OCI-LY7 (cell line): Measurements from ENCODE around the gene DPYSL5.

ENCODE experiments used
- EZH2phosphoT487 ChIP-seq: fragments of 200-600 bp; sonication (generic); IDR thresholded peaks from 2 replicates; pipeline ENCODE4 v1.6.1; 2018; ENCODE audit warnings: low read depth, borderline replicate concordance, mild to moderate bottlenecking, mixed run types, antibody characterized with exemption, low read length, moderate library complexity, mixed read lengths
- TF ChIP-seq, protein P1 (sequence below): fragments of 200-600 bp; sonication (generic); conservative IDR thresholded peaks from 2 replicates; pipeline ENCODE4 v1.5.1; 2014; ENCODE audit warnings: mild to moderate bottlenecking, antibody characterized with exemption, low read length, moderate library complexity, mixed read lengths

DNA sequence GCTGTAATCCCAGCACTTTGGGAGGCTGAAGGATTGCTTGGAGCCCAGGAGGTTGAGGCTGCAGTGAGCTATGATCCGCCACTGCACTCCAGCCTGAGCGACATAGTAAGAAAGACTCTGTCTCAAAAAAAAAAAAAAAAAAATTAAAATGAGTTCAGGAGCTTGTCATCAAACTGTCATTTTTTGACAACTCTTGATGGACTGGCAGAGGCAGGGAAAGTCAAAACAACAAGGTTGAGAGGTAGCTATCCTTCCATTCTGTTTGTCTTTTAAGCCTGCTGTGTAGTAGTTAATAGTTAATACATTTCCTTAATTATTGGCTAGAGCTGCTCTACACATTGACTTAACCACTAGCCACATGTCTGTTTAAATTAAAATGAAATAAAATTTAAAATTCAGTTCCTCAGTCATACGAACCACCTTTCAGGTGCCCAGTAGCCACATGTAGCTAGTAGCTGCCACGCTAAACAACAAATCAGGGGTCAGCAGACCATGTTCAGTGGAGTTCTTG is 22.7 kb downstream of the DPYSL5 start:
- TF ChIP-seq, protein P1, sequence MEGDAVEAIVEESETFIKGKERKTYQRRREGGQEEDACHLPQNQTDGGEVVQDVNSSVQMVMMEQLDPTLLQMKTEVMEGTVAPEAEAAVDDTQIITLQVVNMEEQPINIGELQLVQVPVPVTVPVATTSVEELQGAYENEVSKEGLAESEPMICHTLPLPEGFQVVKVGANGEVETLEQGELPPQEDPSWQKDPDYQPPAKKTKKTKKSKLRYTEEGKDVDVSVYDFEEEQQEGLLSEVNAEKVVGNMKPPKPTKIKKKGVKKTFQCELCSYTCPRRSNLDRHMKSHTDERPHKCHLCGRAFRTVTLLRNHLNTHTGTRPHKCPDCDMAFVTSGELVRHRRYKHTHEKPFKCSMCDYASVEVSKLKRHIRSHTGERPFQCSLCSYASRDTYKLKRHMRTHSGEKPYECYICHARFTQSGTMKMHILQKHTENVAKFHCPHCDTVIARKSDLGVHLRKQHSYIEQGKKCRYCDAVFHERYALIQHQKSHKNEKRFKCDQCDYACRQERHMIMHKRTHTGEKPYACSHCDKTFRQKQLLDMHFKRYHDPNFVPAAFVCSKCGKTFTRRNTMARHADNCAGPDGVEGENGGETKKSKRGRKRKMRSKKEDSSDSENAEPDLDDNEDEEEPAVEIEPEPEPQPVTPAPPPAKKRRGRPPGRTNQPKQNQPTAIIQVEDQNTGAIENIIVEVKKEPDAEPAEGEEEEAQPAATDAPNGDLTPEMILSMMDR = no peak
- TF ChIP-seq EZH2phosphoT487 = no peak
